ENCODE results near the gene RPS6KA5. TPM values are rescaled to one million over a fixed set of nuclear protein-coding genes. Genes with fewer than 3 reads are reported as not detected.

Gene RPS6KA5
- polyA plus RNA-seq, 2 donors, result 0.83 to 2.3 TPM

- peak overlapping the region in 1 of 2 donors; percentile 62 for H3K4me3 ChIP-seq (ENCODE audit: low read depth in 1 of 2, low read length in 2 of 2)
- H3K9me3 ChIP-seq (ENCODE audit: control insufficient read depth in 2 of 2, insufficient read depth in 1 of 2, low read depth in 1 of 2, low read length in 1 of 2), result no peaks in the 10 kb centered on the region
- no peak overlapping the region for H3K27ac ChIP-seq (ENCODE audit: low read depth in 2 of 2, low read length in 1 of 2)
- H3K27me3 ChIP-seq (ENCODE audit: control insufficient read depth in 1 of 2, insufficient read depth in 2 of 2, low read length in 2 of 2), result no peaks in the 10 kb centered on the region
- H3K36me3 ChIP-seq (ENCODE audit: control insufficient read depth in 2 of 2, insufficient read depth in 2 of 2, low read length in 1 of 2), result no peaks in the 10 kb centered on the region
- no peaks in the 10 kb centered on the region for H3K4me1 ChIP-seq (ENCODE audit: control insufficient read depth in 2 of 2, insufficient read depth in 2 of 2, low read length in 1 of 2)
- 59% methylated on average over 13 of the region's 13 CpGs for WGBS, 2 donors
Measured at GRCh38 chr14:90814806-90815571, 245.5 kb downstream of the RPS6KA5 start.

- whole genome bisulfite sequencing, 2 donors, result 72 to 82% methylated on average over 5 of the region's 5 CpGs
- no peak overlapping the region for H3K27ac ChIP-seq (ENCODE audit: low read depth in 2 of 2, low read length in 1 of 2)
Measured at GRCh38 chr14:90813442-90813841, 247.0 kb downstream of the RPS6KA5 start.

GRCh38 chr14:90812109-90812508 is 248.3 kb downstream of the RPS6KA5 start:
- no peaks in the 10 kb centered on the region for H3K27me3 ChIP-seq (ENCODE audit: control insufficient read depth in 1 of 2, insufficient read depth in 2 of 2, low read length in 2 of 2)
- peaks cover 0 to 4% of the 10 kb centered on the region in 2 donors for H3K4me1 ChIP-seq (ENCODE audit: control insufficient read depth in 2 of 2, insufficient read depth in 2 of 2, low read length in 1 of 2)
- WGBS, 2 donors, result 92 to 96% methylated on average over 5 of the region's 5 CpGs
- H3K36me3 ChIP-seq (ENCODE audit: control insufficient read depth in 2 of 2, insufficient read depth in 2 of 2, low read length in 1 of 2), result no peaks in the 10 kb centered on the region
- no peak overlapping the region for H3K27ac ChIP-seq (ENCODE audit: low read depth in 2 of 2, low read length in 1 of 2)
- no peaks in the 10 kb centered on the region for H3K9me3 ChIP-seq (ENCODE audit: control insufficient read depth in 2 of 2, insufficient read depth in 1 of 2, low read depth in 1 of 2, low read length in 1 of 2)
- H3K4me3 ChIP-seq (ENCODE audit: low read depth in 1 of 2, low read length in 2 of 2), result no peak overlapping the region

More at GRCh38 chr14:90813442-90813841, 247.0 kb downstream of the RPS6KA5 start:
- no peaks in the 10 kb centered on the region for H3K36me3 ChIP-seq (ENCODE audit: control insufficient read depth in 2 of 2, insufficient read depth in 2 of 2, low read length in 1 of 2)
- no peak overlapping the region for H3K4me3 ChIP-seq (ENCODE audit: low read depth in 1 of 2, low read length in 2 of 2)
- no peaks in the 10 kb centered on the region for H3K4me1 ChIP-seq (ENCODE audit: control insufficient read depth in 2 of 2, insufficient read depth in 2 of 2, low read length in 1 of 2)
- no peaks in the 10 kb centered on the region for H3K27me3 ChIP-seq (ENCODE audit: control insufficient read depth in 1 of 2, insufficient read depth in 2 of 2, low read length in 2 of 2)
- no peaks in the 10 kb centered on the region for H3K9me3 ChIP-seq (ENCODE audit: control insufficient read depth in 2 of 2, insufficient read depth in 1 of 2, low read depth in 1 of 2, low read length in 1 of 2)

DNA sequence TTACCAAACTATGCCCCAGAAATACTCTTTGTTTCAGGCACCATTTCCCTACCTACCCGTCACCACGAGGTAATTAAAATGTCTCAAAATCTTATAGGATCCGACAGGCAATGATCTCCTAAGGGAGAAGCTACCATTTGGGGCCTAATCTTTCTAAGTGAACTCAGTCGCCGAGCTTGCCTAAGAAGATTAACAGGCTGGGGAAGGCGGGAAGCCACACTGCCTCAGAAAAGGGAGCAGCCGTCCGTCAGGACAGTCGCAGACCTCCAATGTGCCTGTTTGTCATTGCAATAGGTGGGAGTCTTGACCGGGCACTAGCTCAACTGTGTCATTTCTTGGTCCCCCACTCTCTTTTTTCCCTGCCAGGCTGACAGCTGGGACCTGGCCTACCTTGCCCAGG is 248.8 kb downstream of the RPS6KA5 start:
- WGBS, 2 donors, result 92 to 94% methylated on average over 10 of the region's 10 CpGs
- H3K27me3 ChIP-seq (ENCODE audit: control insufficient read depth in 1 of 2, insufficient read depth in 2 of 2, low read length in 2 of 2), result no peaks in the 10 kb centered on the region
- H3K4me1 ChIP-seq (ENCODE audit: control insufficient read depth in 2 of 2, insufficient read depth in 2 of 2, low read length in 1 of 2), result peaks cover 0 to 6% of the 10 kb centered on the region in 2 donors
- H3K36me3 ChIP-seq (ENCODE audit: control insufficient read depth in 2 of 2, insufficient read depth in 2 of 2, low read length in 1 of 2), result no peaks in the 10 kb centered on the region
- H3K4me3 ChIP-seq (ENCODE audit: low read depth in 1 of 2, low read length in 2 of 2), result no peak overlapping the region
- H3K9me3 ChIP-seq (ENCODE audit: control insufficient read depth in 2 of 2, insufficient read depth in 1 of 2, low read depth in 1 of 2, low read length in 1 of 2), result no peaks in the 10 kb centered on the region
- H3K27ac ChIP-seq (ENCODE audit: low read depth in 2 of 2, low read length in 1 of 2), result no peak overlapping the region

DNA sequence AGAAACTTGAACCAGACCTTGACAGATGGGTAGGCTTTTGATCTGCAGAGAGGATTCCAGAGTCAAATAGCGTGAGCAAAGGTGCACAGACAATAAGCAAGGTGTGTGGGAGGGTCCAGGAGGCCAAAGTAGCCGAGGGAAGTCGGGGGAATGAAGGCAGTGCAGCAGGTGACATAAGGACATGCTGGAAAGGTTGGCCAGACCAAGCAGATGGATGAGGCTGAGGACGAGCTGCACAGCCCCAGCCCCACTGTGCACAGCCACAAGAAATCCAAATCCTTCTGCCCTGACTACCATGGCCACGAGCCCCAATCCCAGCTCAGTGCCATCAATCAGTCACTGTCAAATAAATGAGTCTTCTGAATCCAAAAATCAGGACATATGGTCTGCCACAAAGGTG is 249.6 kb downstream of the RPS6KA5 start:
- H3K27me3 ChIP-seq (ENCODE audit: control insufficient read depth in 1 of 2, insufficient read depth in 2 of 2, low read length in 2 of 2), result no peaks in the 10 kb centered on the region
- no peaks in the 10 kb centered on the region for H3K36me3 ChIP-seq (ENCODE audit: control insufficient read depth in 2 of 2, insufficient read depth in 2 of 2, low read length in 1 of 2)
- peaks cover 0 to 6% of the 10 kb centered on the region in 2 donors for H3K4me1 ChIP-seq (ENCODE audit: control insufficient read depth in 2 of 2, insufficient read depth in 2 of 2, low read length in 1 of 2)
- H3K9me3 ChIP-seq (ENCODE audit: control insufficient read depth in 2 of 2, insufficient read depth in 1 of 2, low read depth in 1 of 2, low read length in 1 of 2), result no peaks in the 10 kb centered on the region
- H3K27ac ChIP-seq (ENCODE audit: low read depth in 2 of 2, low read length in 1 of 2), result no peak overlapping the region
- H3K4me3 ChIP-seq (ENCODE audit: low read depth in 1 of 2, low read length in 2 of 2), result no peak overlapping the region
- WGBS, 2 donors, result 65 to 76% methylated on average over 5 of the region's 5 CpGs

GRCh38 chr14:90809530-90810312 is 250.7 kb downstream of the RPS6KA5 start:
- Histone ChIP-seq H3K27me3 (ENCODE audit: control insufficient read depth in 1 of 2, insufficient read depth in 2 of 2, low read length in 2 of 2) (no peaks in the 10 kb centered on the region), H3K36me3 (ENCODE audit: control insufficient read depth in 2 of 2, insufficient read depth in 2 of 2, low read length in 1 of 2) (no peaks in the 10 kb centered on the region), H3K4me1 (ENCODE audit: control insufficient read depth in 2 of 2, insufficient read depth in 2 of 2, low read length in 1 of 2) (peaks cover 0 to 8% of the 10 kb centered on the region in 2 donors), H3K4me3 (ENCODE audit: low read depth in 1 of 2, low read length in 2 of 2) (no peak overlapping the region), H3K9me3 (ENCODE audit: control insufficient read depth in 2 of 2, insufficient read depth in 1 of 2, low read depth in 1 of 2, low read length in 1 of 2) (no peaks in the 10 kb centered on the region), H3K27ac (ENCODE audit: low read depth in 2 of 2, low read length in 1 of 2) (no peak overlapping the region)
- 94 to 97% methylated on average over 7 of the region's 7 CpGs for WGBS, 2 donors

DNA sequence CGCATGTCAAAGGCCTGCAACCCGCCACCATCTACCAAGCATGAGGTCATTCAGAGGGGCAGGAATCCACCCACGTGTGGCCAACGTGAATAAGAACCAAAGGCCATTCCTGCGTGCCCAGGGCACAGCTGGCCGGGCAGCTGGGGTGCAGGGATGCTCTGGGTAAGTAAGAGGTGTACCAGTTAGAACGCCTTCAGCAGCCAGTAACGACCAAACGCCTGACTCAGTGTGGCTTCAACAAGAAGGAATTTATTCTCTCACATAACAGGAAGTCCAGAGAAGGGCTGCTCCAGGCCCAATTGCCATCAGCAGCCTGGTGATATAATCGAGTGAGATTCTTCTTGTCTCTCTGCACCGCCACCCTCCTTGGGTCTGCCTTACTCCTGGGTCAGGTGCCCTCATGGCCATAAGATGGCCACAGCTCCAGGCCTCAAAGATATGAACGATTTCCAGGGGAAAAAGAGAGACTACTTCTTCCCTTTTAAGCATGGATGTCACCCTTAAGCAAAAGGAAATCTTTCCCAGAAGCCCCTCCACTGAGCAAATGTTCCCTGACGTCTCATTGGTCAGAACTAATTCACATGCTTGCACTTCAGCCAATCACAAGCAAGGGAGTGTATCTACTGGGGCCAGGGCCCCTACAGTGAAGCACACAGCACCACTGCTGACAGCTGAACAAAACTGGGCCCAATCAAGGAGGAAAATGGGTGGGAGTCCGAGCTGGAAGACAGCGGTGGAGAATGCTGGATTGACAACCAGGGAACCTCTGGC is 251.5 kb downstream of the RPS6KA5 start:
- 90 to 91% methylated on average over 15 of the region's 15 CpGs for WGBS, 2 donors
- H3K9me3 ChIP-seq (ENCODE audit: control insufficient read depth in 2 of 2, insufficient read depth in 1 of 2, low read depth in 1 of 2, low read length in 1 of 2), result no peaks in the 10 kb centered on the region
- H3K27ac ChIP-seq (ENCODE audit: low read depth in 2 of 2, low read length in 1 of 2), result no peak overlapping the region
- no peaks in the 10 kb centered on the region for H3K27me3 ChIP-seq (ENCODE audit: control insufficient read depth in 1 of 2, insufficient read depth in 2 of 2, low read length in 2 of 2)
- no peak overlapping the region for H3K4me3 ChIP-seq (ENCODE audit: low read depth in 1 of 2, low read length in 2 of 2)
- H3K4me1 ChIP-seq (ENCODE audit: control insufficient read depth in 2 of 2, insufficient read depth in 2 of 2, low read length in 1 of 2), result peaks cover 3 to 9% of the 10 kb centered on the region in 2 donors
- H3K36me3 ChIP-seq (ENCODE audit: control insufficient read depth in 2 of 2, insufficient read depth in 2 of 2, low read length in 1 of 2), result no peaks in the 10 kb centered on the region

DNA sequence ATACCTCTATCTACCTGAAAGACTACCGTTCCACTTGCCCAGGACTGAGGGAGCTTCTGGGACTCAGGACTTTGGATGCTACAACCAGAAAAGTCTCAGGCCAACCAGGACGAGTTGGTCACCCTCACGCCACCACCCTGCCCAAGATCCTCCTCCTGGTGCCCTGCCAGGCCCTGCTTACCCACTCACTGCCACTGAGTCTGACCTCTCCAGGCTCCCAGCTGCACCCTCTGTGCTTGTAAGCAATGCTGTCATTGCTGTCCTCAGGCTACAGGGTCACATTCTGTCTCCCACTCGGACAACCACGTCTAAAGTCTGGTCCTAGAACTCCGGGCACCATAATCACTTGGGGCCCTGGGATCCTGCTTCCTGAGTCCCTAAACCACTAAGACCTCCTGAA is 253.4 kb downstream of the RPS6KA5 start:
- Histone ChIP-seq H3K27me3 (ENCODE audit: control insufficient read depth in 1 of 2, insufficient read depth in 2 of 2, low read length in 2 of 2) (no peaks in the 10 kb centered on the region), H3K4me1 (ENCODE audit: control insufficient read depth in 2 of 2, insufficient read depth in 2 of 2, low read length in 1 of 2) (peaks cover 5 to 9% of the 10 kb centered on the region in 2 donors), H3K27ac (ENCODE audit: low read depth in 2 of 2, low read length in 1 of 2) (no peak overlapping the region), H3K9me3 (ENCODE audit: control insufficient read depth in 2 of 2, insufficient read depth in 1 of 2, low read depth in 1 of 2, low read length in 1 of 2) (no peaks in the 10 kb centered on the region), H3K4me3 (ENCODE audit: low read depth in 1 of 2, low read length in 2 of 2) (no peak overlapping the region), H3K36me3 (ENCODE audit: control insufficient read depth in 2 of 2, insufficient read depth in 2 of 2, low read length in 1 of 2) (no peaks in the 10 kb centered on the region)
- 80 to 82% methylated on average over 6 of the region's 6 CpGs for WGBS, 2 donors
